Endothelial cell of umbilical vein (primary cell): Measurements from ENCODE around the gene YARS2. TPM values are rescaled to one million over a fixed set of nuclear protein-coding genes. Genes with fewer than 3 reads are reported as not detected.

Source experiments
- BruUV-seq: library from RNA; stranded (reverse); fragments of 400-500 nt; replicated peaks from 2 replicates; lab custom pipeline; 2021; lab: Mats Ljungman, UMichigan
- CTCF ChIA-PET: fragments of 300-600, 350-600 bp; sonication (Branson Sonifier 250); formaldehyde crosslinking; loops from one replicate; lab custom pipeline; 2021; ENCODE audit warnings: antibody characterized with exemption, inconsistent platforms; lab: Charles Lee
- POLR2A ChIA-PET: fragments of 300-600, 350-600 bp; sonication (Branson Sonifier 250); formaldehyde crosslinking; loops from one replicate; lab custom pipeline; 2021; ENCODE audit warnings: antibody characterized with exemption, inconsistent platforms; lab: Charles Lee
- DNase-seq: peaks from one replicate; pipeline ENCODE4 v3.0.0-alpha.2; 2011; ENCODE audit warnings: low read depth, low spot score
- FAIRE-seq: peaks from 2 replicates; lab custom pipeline; 2011; peaks lifted over from hg19 to GRCh38; lab: Jason Lieb, UNC
- H2AFZ ChIP-seq: 2 replicates; pipeline ENCODE4 v1.6.0; 2012; ENCODE audit warnings: low read depth, low read length, control low read depth, inconsistent platforms
- H3K27ac ChIP-seq: 2 replicates; pipeline ENCODE4 v1.5.1; 2011; ENCODE audit warnings: low read depth, mild to moderate bottlenecking, control low read depth, low read length, moderate library complexity; ENCODE audit not compliant: insufficient read depth
- H3K27me3 ChIP-seq, 2 experiments: 2 replicates each; pipeline versions ENCODE4 v1.6.0 to v1.6.1; 2011; ENCODE audit warnings: low read length in 2 of 2, mixed read lengths in 1 of 2; ENCODE audit not compliant: control insufficient read depth in 2 of 2, insufficient read depth in 2 of 2
- H3K36me3 ChIP-seq, 2 experiments: 2 replicates in 1 of 2; 3 replicates in 1 of 2; pipeline ENCODE4 v1.5.1; 2011; ENCODE audit warnings: low read length in 2 of 2, mild to moderate bottlenecking in 1 of 2, moderate library complexity in 1 of 2; ENCODE audit not compliant: control insufficient read depth in 2 of 2, insufficient read depth in 2 of 2; ENCODE audit errors: extremely low read depth in 1 of 2
- H3K4me1 ChIP-seq: 3 replicates; pipeline ENCODE4 v1.5.1; 2011; ENCODE audit warnings: mild to moderate bottlenecking, low read length; ENCODE audit not compliant: control insufficient read depth, insufficient read depth; ENCODE audit errors: extremely low read depth
- H3K4me2 ChIP-seq: 2 replicates; pipeline ENCODE4 v1.6.1; 2011; ENCODE audit warnings: low read length, control low read depth, mixed read lengths; ENCODE audit not compliant: insufficient read depth
- H3K4me3 ChIP-seq, 3 experiments: fragments of 200-600 bp in 1 of 3; sonication (generic), shearing (Covaris generic) in 1 of 3; replicated peaks in 1 of 3; 2 replicates each; pipeline ENCODE4 v1.5.1; 2011 to 2016; ENCODE audit warnings: control low read depth in 3 of 3, low read length in 3 of 3, mild to moderate bottlenecking in 2 of 3, inconsistent platforms in 1 of 3, low read depth in 1 of 3, moderate library complexity in 1 of 3; ENCODE audit not compliant: insufficient read depth in 1 of 3
- H3K79me2 ChIP-seq: 2 replicates; pipeline ENCODE4 v1.6.0; 2012; ENCODE audit warnings: low read length, inconsistent platforms; ENCODE audit not compliant: control insufficient read depth, insufficient read depth
- H3K9ac ChIP-seq: replicated peaks from 2 replicates; pipeline ENCODE3; 2011; ENCODE audit warnings: low read length, control low read depth; ENCODE audit not compliant: insufficient read depth; ENCODE audit errors: extremely low read depth
- H3K9me1 ChIP-seq: replicated peaks from 3 replicates; pipeline ENCODE4 v1.6.0; 2011; ENCODE audit warnings: mild to moderate bottlenecking, low read length; ENCODE audit not compliant: control insufficient read depth, insufficient read depth; ENCODE audit errors: extremely low read depth
- H3K9me3 ChIP-seq: replicated peaks from 2 replicates; pipeline ENCODE4 v1.5.1; 2012; ENCODE audit warnings: low read length, inconsistent platforms; ENCODE audit not compliant: control insufficient read depth, insufficient read depth
- H4K20me1 ChIP-seq: replicated peaks from 2 replicates; pipeline ENCODE3; 2011; ENCODE audit warnings: mild to moderate bottlenecking, low read length; ENCODE audit not compliant: control insufficient read depth, insufficient read depth; ENCODE audit errors: extremely low read depth
- CTCF ChIP-seq, 2 donors: IDR thresholded peaks; 1 replicate in 1 of 2; 2 replicates in 1 of 2; pipeline ENCODE4 v1.5.1; 2011; ENCODE audit warnings: low read length in 2 of 2, mild to moderate bottlenecking in 2 of 2, moderate library complexity in 2 of 2, control low read depth in 1 of 2, inconsistent platforms in 1 of 2, low read depth in 1 of 2; ENCODE audit not compliant: insufficient read depth in 1 of 2; ENCODE audit errors: extremely low read depth in 1 of 2
- EZH2 ChIP-seq: IDR thresholded peaks from 2 replicates; pipeline ENCODE4 v1.6.1; 2012; ENCODE audit warnings: borderline replicate concordance, low read depth, mild to moderate bottlenecking, moderate library complexity, low read length, inconsistent platforms; ENCODE audit not compliant: severe bottlenecking
- JUN ChIP-seq: IDR thresholded peaks from 2 replicates; pipeline ENCODE4 v1.6.1; 2011; ENCODE audit warnings: borderline replicate concordance, low read depth; ENCODE audit not compliant: insufficient read length, insufficient read depth
- MAX ChIP-seq: IDR thresholded peaks from 2 replicates; pipeline ENCODE4 v1.6.1; 2011; ENCODE audit not compliant: insufficient read depth, insufficient read length
- MYC ChIP-seq: IDR thresholded peaks from one replicate; pipeline ENCODE4 v1.6.1; 2011; ENCODE audit warnings: mild to moderate bottlenecking, low read depth, low read length
- POLR2AphosphoS5 ChIP-seq: IDR thresholded peaks from 2 replicates; pipeline ENCODE4 v1.6.1; 2012; ENCODE audit warnings: low read depth, mild to moderate bottlenecking, control low read depth, low read length, moderate library complexity; ENCODE audit not compliant: insufficient read depth
- dilution Hi-C: fragments of 300-500 bp; cut with MboI; formaldehyde crosslinking; loops from one replicate; pipeline ENCODE4 v1.15.0; 2019; ENCODE audit warnings: low sequenced_read_pairs; ENCODE audit not compliant: extremely low pct_ligation_motif_present
- intact Hi-C: fragments of 100-400 bp; cut with micrococcal nuclease; formaldehyde crosslinking; loops from one replicate; pipeline ENCODE4 v1.10.0; 2022
- polyA plus RNA-seq, 4 experiments: library from polyadenylated mRNA; depleted of rRNA in 3 of 4; stranded (reverse) in 3 of 4; unstranded in 1 of 4; fragments of >200 nt; gene quantifications; 2 replicates each; pipeline versions ENCODE4 v1.2.1 to v1.2.3, GENCODE V29; 2011 to 2012; ENCODE audit warnings: missing spikeins in 1 of 4
- total RNA-seq: library from RNA; stranded (reverse); gene quantifications from 2 replicates; pipeline ENCODE4 v1.2.3, GENCODE V29; 2021

Gene YARS2
- total and polyA plus RNA-seq, 2 donors (not counting 3 experiments of a cell fraction or from before 2014, with no cell fraction given), result 24.6 to 26.8 TPM

- Histone ChIP-seq H3K36me3 (peaks cover 0 to 2% of the 10 kb centered on the region in 2 experiments), H3K9ac (no peak overlapping the region), H3K27ac (no peak overlapping the region), H3K4me2 (no peak overlapping the region), H4K20me1 (no peaks in the 10 kb centered on the region), H3K4me1 (no peaks in the 10 kb centered on the region), H3K27me3 (no peaks in the 10 kb centered on the region), H3K4me3 (no peak overlapping the region), H3K79me2 (peaks cover 64% of the 10 kb centered on the region), H3K9me1 (no peaks in the 10 kb centered on the region), H2AFZ (no peak overlapping the region), H3K9me3 (no peaks in the 10 kb centered on the region)
- CTCF ChIA-PET, result no interaction called here
- no peak for TF ChIP-seq EZH2
- no peak for TF ChIP-seq POLR2AphosphoS5
- TF ChIP-seq MAX, result no peak
- TF ChIP-seq CTCF (IDR thresholded peaks at IDR 0.05; ENCODE audit: extremely low read depth in 1 of 2, insufficient read depth in 1 of 2, low read depth in 1 of 2, low read length in 2 of 2), result no peak
- TF ChIP-seq JUN, result no peak
- no peak for TF ChIP-seq MYC
- intact Hi-C loops, result no loop called here
- BruUV-seq, result no TSS peak
- dilution Hi-C loops, result no loop called here
- DNase-seq (no peak), FAIRE-seq (no peak)
- POLR2A ChIA-PET, result no interaction called here
These were observed 57.4 kb downstream of the YARS2 start for GRCh38 chr12:32698285-32698684.
